ENCODE data around the gene ICA1. TPM values are rescaled to one million over a fixed set of nuclear protein-coding genes. Genes with fewer than 3 reads are reported as not detected.
A peak's percentile ranks its signal among the peaks of the same experiment; 100 is the strongest.
"Not testable (repeated sequence)": the region's sequence is repeated elsewhere in the genome, so short reads cannot be mapped to it uniquely, and the experiment has no call there.

ICA1 gene
- 21.9 TPM for total RNA-seq
- long read RNA-seq, transcript ICA1-201 (14 exons, 2,309 nt): minor isoform, 7 of 94 reads
- long read RNA-seq, transcript ICA1-206 (14 exons, 2,458 nt): major isoform, 19 of 94 reads
- long read RNA-seq, partial matches to known transcripts: 38 of 94 reads
- long read RNA-seq, other reads (novel, unspliced or antisense): 30 of 94 reads

GRCh38 chr7:8261711-8262695 is at the start of gene ICA1:
ICA1 (minus strand) TSS chr7:8262167; CDS start chr7:8235926, 26,241 bp downstream.
- DNase-seq (ENCODE audit: low spot score): peak; percentile 91

GRCh38 chr7:8310876-8311275 is 48.9 kb upstream of the ICA1 start:
- DNase-seq (ENCODE audit: low spot score): no peak

- no peak for DNase-seq (ENCODE audit: low spot score)
Observed at GRCh38 chr7:8305625-8306388, 43.8 kb upstream of the ICA1 start.

GRCh38 chr7:8305104-8305503 is 43.1 kb upstream of the ICA1 start:
- DNase-seq (ENCODE audit: low spot score): no peak

- no peak for DNase-seq (ENCODE audit: low spot score)
Observed at GRCh38 chr7:8303904-8304528, 42.0 kb upstream of the ICA1 start.

- not testable (repeated sequence) for DNase-seq (ENCODE audit: low spot score)
Observed at GRCh38 chr7:8297023-8297422, 35.1 kb upstream of the ICA1 start.

GRCh38 chr7:8296362-8296659 is 34.3 kb upstream of the ICA1 start:
- no peak for DNase-seq (ENCODE audit: low spot score)

- no peak for DNase-seq (ENCODE audit: low spot score)
Observed at GRCh38 chr7:8295638-8296361, 33.8 kb upstream of the ICA1 start.

GRCh38 chr7:8291397-8292141 is 29.6 kb upstream of the ICA1 start:
- no peak for DNase-seq (ENCODE audit: low spot score)

GRCh38 chr7:8290645-8291308 is 28.8 kb upstream of the ICA1 start:
- DNase-seq (ENCODE audit: low spot score): no peak

GRCh38 chr7:8286118-8286517 is 24.2 kb upstream of the ICA1 start:
- no peak for DNase-seq (ENCODE audit: low spot score)

GRCh38 chr7:8285155-8285554 is 23.2 kb upstream of the ICA1 start:
- DNase-seq (ENCODE audit: low spot score): no peak

- no peak for DNase-seq (ENCODE audit: low spot score)
Observed at GRCh38 chr7:8284606-8285005, 22.6 kb upstream of the ICA1 start.

GRCh38 chr7:8283968-8284367 is 22.0 kb upstream of the ICA1 start:
- no peak for DNase-seq (ENCODE audit: low spot score)

GRCh38 chr7:8282871-8283270 is 20.9 kb upstream of the ICA1 start:
- no peak for DNase-seq (ENCODE audit: low spot score)

- no peak for DNase-seq (ENCODE audit: low spot score)
Observed at GRCh38 chr7:8282162-8282561, 20.2 kb upstream of the ICA1 start.

GRCh38 chr7:8278183-8278582 is 16.2 kb upstream of the ICA1 start:
- DNase-seq (ENCODE audit: low spot score): no peak

GRCh38 chr7:8277394-8277982 is 15.5 kb upstream of the ICA1 start:
- DNase-seq (ENCODE audit: low spot score): no peak

GRCh38 chr7:8274589-8274988 is 12.6 kb upstream of the ICA1 start:
- no peak for DNase-seq (ENCODE audit: low spot score)

Data from mesenteric fat pad (tissue), 1 donor.